Endothelial cell of umbilical vein (primary cell): ENCODE measurements around the gene MSH5. TPM values are rescaled to one million over a fixed set of nuclear protein-coding genes. Genes with fewer than 3 reads are reported as not detected.

Experiments used
- BruUV-seq: library from RNA; stranded (reverse); fragments of 400-500 nt; replicated peaks from 2 replicates; lab custom pipeline; 2021; lab: Mats Ljungman, UMichigan
- CTCF ChIA-PET: fragments of 300-600, 350-600 bp; sonication (Branson Sonifier 250); formaldehyde crosslinking; loops from one replicate; lab custom pipeline; 2021; ENCODE audit warnings: antibody characterized with exemption, inconsistent platforms; lab: Charles Lee
- POLR2A ChIA-PET: fragments of 300-600, 350-600 bp; sonication (Branson Sonifier 250); formaldehyde crosslinking; loops from one replicate; lab custom pipeline; 2021; ENCODE audit warnings: antibody characterized with exemption, inconsistent platforms; lab: Charles Lee
- DNase-seq: peaks from one replicate; pipeline ENCODE4 v3.0.0-alpha.2; 2011; ENCODE audit warnings: low read depth, low spot score
- FAIRE-seq: peaks from 2 replicates; lab custom pipeline; 2011; peaks lifted over from hg19 to GRCh38; lab: Jason Lieb, UNC
- H2AFZ ChIP-seq: 2 replicates; pipeline ENCODE4 v1.6.0; 2012; ENCODE audit warnings: low read depth, low read length, control low read depth, inconsistent platforms
- H3K27ac ChIP-seq: 2 replicates; pipeline ENCODE4 v1.5.1; 2011; ENCODE audit warnings: low read depth, mild to moderate bottlenecking, control low read depth, low read length, moderate library complexity; ENCODE audit not compliant: insufficient read depth
- H3K27me3 ChIP-seq, 2 experiments: 2 replicates each; pipeline versions ENCODE4 v1.6.0 to v1.6.1; 2011; ENCODE audit warnings: low read length in 2 of 2, mixed read lengths in 1 of 2; ENCODE audit not compliant: control insufficient read depth in 2 of 2, insufficient read depth in 2 of 2
- H3K36me3 ChIP-seq, 2 experiments: 2 replicates in 1 of 2; 3 replicates in 1 of 2; pipeline ENCODE4 v1.5.1; 2011; ENCODE audit warnings: low read length in 2 of 2, mild to moderate bottlenecking in 1 of 2, moderate library complexity in 1 of 2; ENCODE audit not compliant: control insufficient read depth in 2 of 2, insufficient read depth in 2 of 2; ENCODE audit errors: extremely low read depth in 1 of 2
- H3K4me1 ChIP-seq: 3 replicates; pipeline ENCODE4 v1.5.1; 2011; ENCODE audit warnings: mild to moderate bottlenecking, low read length; ENCODE audit not compliant: control insufficient read depth, insufficient read depth; ENCODE audit errors: extremely low read depth
- H3K4me2 ChIP-seq: 2 replicates; pipeline ENCODE4 v1.6.1; 2011; ENCODE audit warnings: low read length, control low read depth, mixed read lengths; ENCODE audit not compliant: insufficient read depth
- H3K4me3 ChIP-seq, 3 experiments: fragments of 200-600 bp in 1 of 3; sonication (generic), shearing (Covaris generic) in 1 of 3; replicated peaks in 1 of 3; 2 replicates each; pipeline ENCODE4 v1.5.1; 2011 to 2016; ENCODE audit warnings: control low read depth in 3 of 3, low read length in 3 of 3, mild to moderate bottlenecking in 2 of 3, inconsistent platforms in 1 of 3, low read depth in 1 of 3, moderate library complexity in 1 of 3; ENCODE audit not compliant: insufficient read depth in 1 of 3
- H3K79me2 ChIP-seq: 2 replicates; pipeline ENCODE4 v1.6.0; 2012; ENCODE audit warnings: low read length, inconsistent platforms; ENCODE audit not compliant: control insufficient read depth, insufficient read depth
- H3K9ac ChIP-seq: replicated peaks from 2 replicates; pipeline ENCODE3; 2011; ENCODE audit warnings: low read length, control low read depth; ENCODE audit not compliant: insufficient read depth; ENCODE audit errors: extremely low read depth
- H3K9me1 ChIP-seq: replicated peaks from 3 replicates; pipeline ENCODE4 v1.6.0; 2011; ENCODE audit warnings: mild to moderate bottlenecking, low read length; ENCODE audit not compliant: control insufficient read depth, insufficient read depth; ENCODE audit errors: extremely low read depth
- H3K9me3 ChIP-seq: replicated peaks from 2 replicates; pipeline ENCODE4 v1.5.1; 2012; ENCODE audit warnings: low read length, inconsistent platforms; ENCODE audit not compliant: control insufficient read depth, insufficient read depth
- H4K20me1 ChIP-seq: replicated peaks from 2 replicates; pipeline ENCODE3; 2011; ENCODE audit warnings: mild to moderate bottlenecking, low read length; ENCODE audit not compliant: control insufficient read depth, insufficient read depth; ENCODE audit errors: extremely low read depth
- CTCF ChIP-seq, 2 donors: IDR thresholded peaks; 1 replicate in 1 of 2; 2 replicates in 1 of 2; pipeline ENCODE4 v1.5.1; 2011; ENCODE audit warnings: low read length in 2 of 2, mild to moderate bottlenecking in 2 of 2, moderate library complexity in 2 of 2, control low read depth in 1 of 2, inconsistent platforms in 1 of 2, low read depth in 1 of 2; ENCODE audit not compliant: insufficient read depth in 1 of 2; ENCODE audit errors: extremely low read depth in 1 of 2
- EZH2 ChIP-seq: IDR thresholded peaks from 2 replicates; pipeline ENCODE4 v1.6.1; 2012; ENCODE audit warnings: borderline replicate concordance, low read depth, mild to moderate bottlenecking, moderate library complexity, low read length, inconsistent platforms; ENCODE audit not compliant: severe bottlenecking
- FOS ChIP-seq: IDR thresholded peaks from 2 replicates; pipeline ENCODE4 v1.6.1; 2011; ENCODE audit warnings: mild to moderate bottlenecking, low read length, moderate library complexity, borderline replicate concordance; ENCODE audit not compliant: insufficient read depth
- GATA2 ChIP-seq: IDR thresholded peaks from 2 replicates; pipeline ENCODE4 v1.7.0; 2011; ENCODE audit warnings: low read depth, mild to moderate bottlenecking, moderate library complexity, mixed read lengths, low read length; ENCODE audit not compliant: insufficient read length, insufficient read depth
- JUN ChIP-seq: IDR thresholded peaks from 2 replicates; pipeline ENCODE4 v1.6.1; 2011; ENCODE audit warnings: borderline replicate concordance, low read depth; ENCODE audit not compliant: insufficient read length, insufficient read depth
- MAX ChIP-seq: IDR thresholded peaks from 2 replicates; pipeline ENCODE4 v1.6.1; 2011; ENCODE audit not compliant: insufficient read depth, insufficient read length
- MYC ChIP-seq: IDR thresholded peaks from one replicate; pipeline ENCODE4 v1.6.1; 2011; ENCODE audit warnings: mild to moderate bottlenecking, low read depth, low read length
- POLR2A ChIP-seq: IDR thresholded peaks from 2 replicates; pipeline ENCODE4 v1.6.1; 2012; ENCODE audit warnings: low read depth, mild to moderate bottlenecking, control low read depth, low read length
- POLR2AphosphoS5 ChIP-seq: IDR thresholded peaks from 2 replicates; pipeline ENCODE4 v1.6.1; 2012; ENCODE audit warnings: low read depth, mild to moderate bottlenecking, control low read depth, low read length, moderate library complexity; ENCODE audit not compliant: insufficient read depth
- dilution Hi-C: fragments of 300-500 bp; cut with MboI; formaldehyde crosslinking; loops from one replicate; pipeline ENCODE4 v1.15.0; 2019; ENCODE audit warnings: low sequenced_read_pairs; ENCODE audit not compliant: extremely low pct_ligation_motif_present
- intact Hi-C: fragments of 100-400 bp; cut with micrococcal nuclease; formaldehyde crosslinking; loops from one replicate; pipeline ENCODE4 v1.10.0; 2022
- polyA plus RNA-seq, 4 experiments: library from polyadenylated mRNA; depleted of rRNA in 3 of 4; stranded (reverse) in 3 of 4; unstranded in 1 of 4; fragments of >200 nt; gene quantifications; 2 replicates each; pipeline versions ENCODE4 v1.2.1 to v1.2.3, GENCODE V29; 2011 to 2012; ENCODE audit warnings: missing spikeins in 1 of 4
- total RNA-seq: library from RNA; stranded (reverse); gene quantifications from 2 replicates; pipeline ENCODE4 v1.2.3, GENCODE V29; 2021

The MSH5 gene
- total and polyA plus RNA-seq, 2 donors (not counting 3 experiments of a cell fraction or from before 2014, with no cell fraction given) = 27.1 to 43.8 TPM

GRCh38 chr6:31779908-31780307 is 40.1 kb downstream of the MSH5 start:
- H3K27ac ChIP-seq = no peak overlapping the region
- FAIRE-seq = no peak
- H3K9me3 ChIP-seq = no peaks in the 10 kb centered on the region
- no peak overlapping the region for H3K4me3 ChIP-seq
- no peak overlapping the region for H3K9ac ChIP-seq
- H3K79me2 ChIP-seq = no peaks in the 10 kb centered on the region
- no peaks in the 10 kb centered on the region for H4K20me1 ChIP-seq
- no TSS peak for BruUV-seq
- DNase-seq = no peak
- dilution Hi-C loops = no loop called here
- no peak overlapping the region for H2AFZ ChIP-seq
- H3K36me3 ChIP-seq = peaks cover 7 to 45% of the 10 kb centered on the region in 2 experiments
- intact Hi-C loops = no loop called here
- H3K4me2 ChIP-seq = no peak overlapping the region
- ChIA-PET CTCF (interaction anchor here (0.9 to 2.3 kb wide), 2 partner anchors 10 to 11 kb away, joined by 3 to 14 read pairs; no protein-coding TSS in a partner anchor), POLR2A (no interaction called here)
- no peaks in the 10 kb centered on the region for H3K9me1 ChIP-seq
- TF ChIP-seq MAX (no peak), EZH2 (no peak), POLR2A (no peak), MYC (no peak), CTCF (IDR thresholded peaks at IDR 0.05; ENCODE audit: extremely low read depth in 1 of 2, insufficient read depth in 1 of 2, low read depth in 1 of 2, low read length in 2 of 2) (no peak), JUN (no peak), POLR2AphosphoS5 (no peak), FOS (no peak), GATA2 (no peak)
- H3K27me3 ChIP-seq = no peaks in the 10 kb centered on the region
- H3K4me1 ChIP-seq = peaks cover 4% of the 10 kb centered on the region
